HG03139 (cell line): ENCODE data around the gene IQSEC3.

ENCODE experiments used
- ATAC-seq: cut with Tn5 transposase; IDR thresholded peaks from one replicate; pipeline ENCODE4 v1.9.1; 2021; ENCODE audit not compliant: unreplicated experiment

Gene IQSEC3

DNA sequence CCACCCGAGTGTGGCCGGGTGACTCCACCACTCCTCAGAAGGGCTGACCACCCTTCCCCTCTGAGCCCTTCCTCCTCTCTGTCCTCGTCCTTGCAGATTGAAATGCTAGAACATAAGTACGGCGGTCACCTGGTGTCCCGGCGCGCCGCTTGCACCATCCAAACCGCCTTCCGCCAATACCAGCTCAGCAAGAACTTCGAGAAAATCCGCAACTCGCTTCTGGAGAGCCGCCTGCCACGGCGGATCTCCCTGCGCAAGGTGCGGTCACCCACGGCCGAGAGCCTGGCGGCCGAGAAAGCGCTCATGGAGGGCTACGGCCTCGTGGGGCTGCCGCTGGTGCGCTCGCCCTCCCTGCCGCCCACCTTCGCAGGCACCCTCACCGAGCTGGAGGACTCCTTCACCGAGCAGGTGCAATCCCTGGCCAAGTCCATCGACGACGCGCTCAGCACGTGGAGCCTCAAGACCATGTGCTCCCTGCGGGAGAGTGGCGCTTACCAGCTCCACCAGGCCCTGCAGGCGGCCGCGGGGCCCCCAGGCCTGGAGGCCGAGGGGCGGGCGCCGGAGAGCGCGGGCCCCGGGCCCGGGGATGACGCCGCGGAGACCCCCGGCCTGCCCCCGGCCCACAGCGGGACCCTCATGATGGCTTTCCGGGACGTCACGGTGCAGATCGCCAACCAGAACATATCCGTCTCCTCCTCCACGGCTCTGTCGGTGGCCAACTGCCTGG is 71.8 kb downstream of the IQSEC3 start:
- ATAC-seq: no peak

DNA sequence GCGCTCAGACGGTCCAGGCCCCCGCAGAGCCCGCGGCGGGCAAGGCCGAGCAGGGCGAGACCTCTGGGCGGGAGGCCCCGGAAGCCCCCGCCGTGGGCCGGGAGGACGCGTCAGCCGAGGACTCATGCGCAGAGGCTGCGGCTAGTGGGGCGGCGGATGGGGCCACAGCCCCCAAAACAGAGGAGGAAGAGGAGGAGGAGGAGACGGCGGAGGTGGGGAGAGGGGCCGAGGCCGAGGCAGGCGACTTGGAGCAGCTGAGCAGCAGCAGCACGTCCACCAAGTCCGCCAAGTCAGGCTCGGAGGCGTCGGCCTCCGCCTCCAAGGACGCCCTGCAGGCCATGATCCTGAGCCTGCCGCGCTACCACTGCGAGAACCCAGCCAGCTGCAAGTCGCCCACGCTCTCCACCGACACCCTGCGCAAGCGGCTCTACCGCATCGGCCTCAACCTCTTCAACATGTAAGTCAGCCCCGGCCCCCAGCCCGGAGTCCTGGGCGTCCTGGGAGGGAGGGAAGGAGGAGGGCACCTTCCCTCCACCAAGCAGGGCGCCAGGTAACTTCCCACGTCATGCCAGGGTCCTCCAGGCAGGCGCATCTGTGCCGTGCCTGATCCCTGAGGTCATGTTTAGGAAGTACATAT is 72.4 kb downstream of the IQSEC3 start:
- ATAC-seq: no peak

DNA sequence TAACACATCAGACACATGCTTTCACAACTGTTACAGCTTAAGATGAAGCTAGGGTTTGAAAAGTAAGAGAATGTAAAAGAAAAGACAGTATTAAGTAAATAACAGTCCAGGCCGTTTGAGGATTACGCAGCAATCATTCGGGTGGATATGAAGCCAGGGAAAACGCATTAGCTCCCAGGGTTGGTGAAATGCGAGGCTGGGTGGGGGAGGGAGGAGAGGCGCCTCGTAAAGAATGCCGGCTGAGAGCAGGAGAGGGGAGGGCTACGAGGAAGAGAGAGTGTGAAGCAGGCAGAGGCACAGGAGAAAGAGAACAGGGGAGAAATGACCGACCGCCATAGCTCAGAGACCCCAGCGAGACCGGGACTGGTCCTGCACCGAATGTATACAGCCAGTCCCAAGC is 73.0 kb downstream of the IQSEC3 start:
- ATAC-seq: no peak

DNA sequence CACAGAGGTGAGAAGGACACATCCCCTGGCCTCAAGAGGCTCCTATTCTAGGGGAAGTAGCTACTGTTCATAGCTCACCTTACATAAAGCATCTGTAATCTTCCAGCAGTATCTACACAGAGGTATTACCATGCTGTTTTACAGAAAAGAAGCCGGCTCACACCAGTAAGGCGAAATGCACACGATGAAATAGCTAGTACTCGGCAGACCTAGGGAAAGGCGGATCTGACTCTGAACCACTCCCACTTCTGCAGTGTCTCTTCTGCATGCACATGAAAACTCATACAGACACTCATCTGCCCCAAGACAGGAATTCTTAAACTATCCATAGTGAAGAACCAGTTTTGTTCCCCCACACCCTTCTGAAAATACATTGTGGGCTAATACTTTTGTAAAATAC is 73.6 kb downstream of the IQSEC3 start:
- no peak for ATAC-seq

DNA sequence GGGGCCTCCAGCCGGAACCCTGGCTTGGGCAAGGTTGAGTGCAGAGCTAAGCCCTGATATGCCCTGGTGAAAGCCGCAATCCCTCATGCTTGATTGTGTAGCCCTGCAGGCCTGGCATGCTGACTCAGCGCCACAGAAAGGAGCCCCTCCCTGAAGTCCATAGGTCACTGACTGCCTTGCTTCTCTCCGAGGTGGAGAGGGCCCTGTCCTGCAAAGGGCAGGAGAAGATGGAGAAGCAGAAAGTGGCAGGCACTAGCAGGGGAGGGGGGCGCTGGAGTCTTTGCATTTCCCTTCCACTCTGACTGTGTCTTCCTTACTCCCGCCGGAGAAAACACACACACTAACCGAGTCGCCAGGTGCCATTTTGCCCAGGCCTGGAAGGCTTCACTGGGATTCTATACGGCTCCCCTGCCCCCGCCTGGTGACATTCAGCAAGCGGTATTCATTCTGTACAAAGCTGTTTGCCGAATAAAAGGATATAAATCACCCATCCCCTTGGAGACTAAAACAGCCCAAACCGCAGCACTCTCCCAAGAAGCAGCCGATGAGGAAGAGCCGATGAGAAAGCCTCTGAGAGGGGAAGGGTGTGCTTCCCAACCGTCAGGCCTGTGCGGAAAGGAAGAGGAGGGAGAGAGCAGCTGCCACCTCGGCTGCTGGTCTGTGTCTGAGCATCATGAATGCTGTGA is 77.5 kb downstream of the IQSEC3 start:
- no peak for ATAC-seq

DNA sequence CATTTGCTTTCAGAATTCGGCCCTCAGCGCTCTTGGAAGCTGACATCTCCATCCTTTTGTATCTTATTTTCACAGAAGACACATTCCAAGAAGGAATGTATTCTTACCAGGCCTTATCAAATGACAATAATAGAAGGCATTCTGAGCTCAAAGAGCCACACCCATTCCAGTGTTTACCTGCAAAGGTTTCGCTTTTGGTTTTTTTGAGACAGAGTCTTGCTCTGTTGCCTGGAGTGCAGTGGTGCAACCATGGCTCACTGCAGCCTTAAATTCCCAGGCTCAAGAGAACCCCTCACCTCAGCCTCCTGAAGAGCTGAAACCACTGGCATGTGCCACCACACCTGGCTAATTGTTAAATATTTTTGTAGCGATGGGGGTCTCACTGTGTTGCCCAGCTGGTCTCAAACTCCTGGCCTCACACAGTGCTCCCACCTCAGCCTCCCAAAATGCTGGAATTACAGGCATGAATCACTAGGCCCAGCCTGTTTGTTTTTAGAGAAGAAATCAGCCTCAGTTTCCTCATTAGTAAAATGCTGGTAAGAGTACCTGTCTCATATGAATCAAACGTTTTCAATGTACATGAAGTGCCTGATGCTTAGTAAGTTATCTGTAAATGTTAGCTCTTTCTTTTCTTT is 78.2 kb downstream of the IQSEC3 start:
- no peak for ATAC-seq

DNA sequence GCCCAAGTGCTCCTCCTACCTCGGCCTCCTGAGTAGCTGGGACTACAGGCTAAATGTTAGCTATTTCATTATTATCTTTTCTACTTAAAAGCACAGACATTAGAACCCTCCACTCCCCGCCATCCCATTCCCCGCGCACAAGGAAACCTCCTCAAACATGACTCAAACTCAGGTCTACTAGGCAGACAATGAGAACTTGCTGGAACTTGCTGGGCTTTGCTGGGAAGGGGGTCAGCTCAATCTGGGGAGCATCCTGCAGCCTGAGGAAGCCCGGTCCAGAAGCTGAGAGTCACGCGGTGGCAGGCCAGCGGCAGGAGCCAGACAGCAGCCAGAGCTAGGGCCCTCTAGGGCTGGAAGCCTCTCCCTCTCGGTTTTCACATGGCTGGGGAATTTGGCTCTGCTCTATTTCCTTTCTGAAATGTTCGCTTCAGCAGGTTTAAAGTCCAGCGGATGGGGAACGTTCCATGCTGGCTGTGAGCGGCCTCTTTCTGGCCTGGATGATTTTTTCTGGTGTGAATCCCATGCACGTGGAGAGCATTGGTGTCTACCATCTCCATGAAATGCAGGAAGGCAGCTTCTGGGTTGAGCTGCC is 78.9 kb downstream of the IQSEC3 start:
- ATAC-seq: no peak

DNA sequence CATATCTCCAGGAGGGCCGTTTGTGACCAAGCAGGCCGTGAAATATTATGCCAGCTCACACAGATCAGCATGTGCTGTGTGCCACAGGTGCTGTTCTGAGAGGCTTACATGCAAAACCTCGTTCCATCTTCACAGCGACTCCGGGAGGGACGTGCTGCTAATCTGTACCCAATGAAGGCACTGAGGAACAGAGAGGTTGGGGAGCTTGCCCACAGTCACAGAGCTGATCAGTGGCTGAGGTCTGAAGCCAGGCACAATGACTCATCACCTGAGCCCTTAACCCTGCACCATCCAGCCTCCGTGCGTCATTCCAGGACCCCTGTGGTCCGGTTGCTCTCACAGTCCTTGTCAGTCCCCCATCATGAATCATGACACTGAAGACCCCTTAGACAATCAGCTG is 80.7 kb downstream of the IQSEC3 start:
- ATAC-seq: no peak

DNA sequence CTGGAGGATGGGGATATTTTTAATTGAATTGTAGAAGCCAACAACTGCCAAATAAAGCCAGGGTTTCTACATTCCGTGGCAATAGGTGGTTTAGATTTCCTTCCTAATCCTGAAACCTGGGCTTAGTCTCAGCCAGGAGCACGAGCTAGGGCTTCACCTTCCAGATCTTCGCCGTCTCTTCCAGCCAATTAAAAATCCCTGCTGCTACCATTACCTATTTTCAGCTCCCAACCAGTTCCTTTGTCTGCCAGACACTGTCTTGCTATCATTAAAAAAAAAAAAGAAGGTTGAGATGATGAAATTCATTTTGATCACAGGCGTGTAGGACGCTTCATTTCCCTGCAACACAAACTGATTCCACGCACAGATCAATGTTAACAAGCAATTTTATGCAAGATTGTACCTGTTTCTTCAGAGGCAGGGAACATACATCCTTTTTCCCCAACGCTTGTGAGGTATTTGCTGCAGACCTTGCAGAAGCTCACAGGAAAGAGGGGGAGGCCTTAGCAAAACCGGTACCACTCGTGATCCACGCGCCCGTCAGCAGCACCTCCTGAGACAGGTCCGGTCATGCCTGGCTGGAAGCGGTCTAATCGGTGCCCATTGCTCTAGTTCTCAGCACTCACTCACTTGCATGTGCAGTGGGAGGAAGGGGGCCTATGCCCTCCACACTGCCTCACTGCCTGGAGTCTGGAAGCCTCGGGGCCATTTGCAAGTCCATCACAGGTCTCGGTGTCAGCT is 82.3 kb downstream of the IQSEC3 start:
- no peak for ATAC-seq

DNA sequence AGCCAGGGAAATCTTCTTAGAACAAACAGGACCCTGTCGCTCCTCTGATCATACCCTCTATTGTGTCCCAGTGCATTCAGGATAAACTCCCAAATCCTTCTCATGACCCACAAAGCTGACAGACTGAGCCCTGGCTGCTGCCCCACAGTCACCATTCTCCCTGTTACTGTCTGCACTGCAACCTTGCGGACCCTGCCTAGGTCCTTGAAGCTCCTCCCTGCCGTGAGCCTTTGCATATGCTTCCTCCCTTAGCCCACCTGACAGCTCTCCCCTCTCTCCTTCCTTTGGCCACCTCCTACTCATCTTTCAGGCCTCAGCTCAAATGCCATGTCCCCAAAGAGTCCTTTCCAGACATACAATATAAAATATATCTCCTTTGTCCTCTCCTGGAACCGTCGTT is 85.0 kb downstream of the IQSEC3 start:
- no peak for ATAC-seq

DNA sequence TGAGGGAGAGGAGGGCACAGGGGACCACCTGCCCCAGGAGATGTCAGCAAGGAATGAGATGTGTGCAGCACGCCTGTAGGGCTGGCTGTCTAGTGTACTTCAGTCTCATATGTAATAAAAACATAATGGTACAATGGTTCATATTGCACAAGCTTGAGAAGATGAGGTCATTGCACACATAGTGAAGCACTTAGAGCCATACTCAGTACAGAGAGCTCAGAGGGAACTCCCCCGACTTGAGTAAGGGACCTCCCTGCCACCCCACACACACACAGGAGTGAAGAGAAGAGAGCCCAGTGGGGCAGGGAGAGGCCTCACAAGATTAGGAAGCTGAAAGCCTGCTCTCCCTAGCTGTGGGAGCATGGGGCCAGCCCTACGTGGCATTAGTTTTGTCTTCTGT is 85.9 kb downstream of the IQSEC3 start:
- ATAC-seq: no peak

DNA sequence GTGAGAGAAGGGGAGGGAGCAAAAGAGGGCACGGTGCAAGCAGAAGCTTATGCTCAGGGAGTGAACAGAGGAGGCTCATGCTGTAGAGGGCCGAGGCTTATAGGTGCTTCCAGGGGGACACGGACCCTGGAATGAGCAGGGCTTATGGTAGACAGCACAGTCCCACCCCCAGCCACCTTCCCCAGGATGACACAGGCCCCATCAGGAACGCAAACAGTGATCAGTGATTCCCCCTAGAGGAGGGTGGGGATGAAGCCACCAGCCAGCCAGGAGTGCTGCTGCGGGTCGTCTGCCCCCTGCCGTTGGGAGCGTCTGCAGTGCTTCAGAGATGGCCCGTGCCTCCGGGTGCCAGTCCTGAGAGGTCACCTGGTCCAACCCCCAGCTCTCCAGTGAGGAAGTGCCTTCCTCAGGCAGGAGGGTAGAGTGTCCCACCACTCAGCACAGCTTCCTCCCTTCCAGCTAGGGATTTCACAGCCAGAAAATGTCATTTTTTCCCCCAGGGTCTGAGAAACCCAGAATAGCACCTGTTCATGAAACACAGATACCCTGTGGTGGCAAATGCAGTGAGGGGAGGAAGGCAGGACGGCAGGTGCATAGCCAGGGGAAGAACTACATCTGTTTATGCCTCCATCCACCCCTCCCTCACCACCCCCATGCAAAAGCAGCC is 86.6 kb downstream of the IQSEC3 start:
- ATAC-seq: no peak

DNA sequence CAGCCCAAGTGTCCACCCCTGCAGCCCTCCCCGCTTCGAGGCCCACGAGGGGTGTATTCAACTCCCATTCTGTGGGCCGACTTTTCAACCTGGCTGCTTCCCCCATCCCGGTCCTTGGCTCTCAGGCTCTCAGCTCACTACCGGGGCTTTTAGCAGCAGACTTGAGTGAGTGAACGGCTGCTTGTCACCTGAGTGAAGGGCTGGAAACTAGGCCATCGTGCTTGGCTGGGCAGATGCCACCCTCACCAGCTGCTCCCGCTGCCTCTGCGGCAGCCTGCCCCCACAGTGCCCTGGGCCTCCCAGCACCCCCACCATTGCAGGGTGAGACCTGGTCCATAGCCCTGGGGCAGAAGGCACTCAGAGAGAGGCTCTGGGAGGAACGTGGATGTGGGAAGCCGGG is 87.5 kb downstream of the IQSEC3 start:
- ATAC-seq: no peak

DNA sequence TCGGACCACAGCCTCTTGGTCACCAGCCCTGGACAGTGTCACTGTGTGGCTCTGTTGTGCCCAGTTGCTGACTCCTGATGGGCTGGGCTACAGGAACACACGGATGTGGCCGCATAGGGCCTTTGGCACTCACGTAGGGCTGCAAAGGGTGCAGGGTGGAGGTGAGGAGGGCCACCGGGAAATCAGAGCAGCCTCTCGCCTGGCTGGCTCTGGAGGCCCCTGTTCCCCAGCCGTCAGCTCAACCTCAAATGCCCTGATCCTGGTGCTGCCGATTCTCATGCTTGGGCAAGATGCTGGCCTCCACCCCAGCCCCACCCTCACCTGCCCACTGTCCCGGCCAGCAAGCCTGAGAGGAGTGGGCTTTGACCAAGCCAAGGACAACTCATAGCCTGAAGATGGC is 88.4 kb downstream of the IQSEC3 start:
- ATAC-seq: no peak

DNA sequence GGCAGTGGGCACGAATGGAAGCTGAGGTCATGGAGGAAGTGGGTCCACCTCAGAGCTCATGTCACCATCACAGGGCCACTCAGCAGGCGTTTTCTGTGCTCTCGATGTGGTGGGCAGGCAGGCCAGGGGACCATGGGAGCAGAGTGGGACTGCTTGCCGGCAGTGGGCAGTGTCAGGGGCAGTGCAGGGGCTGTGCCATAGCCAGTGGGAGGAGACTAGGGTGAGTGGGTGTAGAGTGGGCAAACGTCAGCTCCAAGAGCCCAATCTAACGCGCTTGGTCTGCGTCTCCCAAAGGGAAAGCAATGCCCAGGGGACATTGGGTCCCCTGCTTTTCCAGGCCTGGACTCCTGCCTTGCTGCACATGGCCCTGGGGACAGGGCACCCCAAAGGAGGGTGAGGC is 89.1 kb downstream of the IQSEC3 start:
- no peak for ATAC-seq

DNA sequence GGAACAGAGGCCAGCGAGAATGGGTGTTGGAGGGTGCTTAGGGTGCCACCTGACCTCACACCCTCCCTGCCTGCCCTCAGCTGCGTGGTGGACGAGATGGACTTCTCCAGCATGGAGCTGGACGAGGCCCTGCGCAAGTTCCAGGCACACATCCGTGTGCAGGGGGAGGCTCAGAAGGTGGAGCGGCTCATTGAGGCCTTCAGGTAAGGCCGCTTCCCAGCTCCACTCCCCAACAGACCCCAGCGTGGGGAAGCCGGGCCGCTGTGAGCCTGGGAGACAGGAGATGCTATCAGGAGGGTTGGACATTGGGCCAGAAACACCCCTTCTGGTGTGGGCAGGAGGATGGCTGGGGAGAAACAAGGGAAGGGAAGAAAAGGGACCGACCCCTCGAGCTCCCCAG is 90.4 kb downstream of the IQSEC3 start:
- no peak for ATAC-seq

DNA sequence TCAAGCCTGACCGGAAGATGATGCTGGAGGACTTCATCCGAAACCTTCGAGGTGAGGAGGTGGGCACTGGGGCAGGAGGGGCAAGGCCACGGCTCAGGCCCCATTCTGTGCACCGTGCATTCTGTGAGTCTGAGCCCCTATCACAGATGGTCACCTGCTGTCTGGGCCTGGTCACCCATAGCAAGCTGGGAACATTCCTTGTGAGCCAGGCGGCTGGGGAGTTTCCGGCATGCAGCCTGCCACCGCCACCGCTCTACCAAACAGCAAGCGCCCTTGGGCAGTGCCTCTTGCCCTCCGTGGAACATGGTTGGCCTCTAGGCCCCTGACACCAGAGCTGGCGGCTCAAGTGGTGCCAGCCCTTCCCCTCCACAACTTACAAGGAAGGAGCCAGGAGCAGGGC is 91.1 kb downstream of the IQSEC3 start:
- ATAC-seq: no peak

DNA sequence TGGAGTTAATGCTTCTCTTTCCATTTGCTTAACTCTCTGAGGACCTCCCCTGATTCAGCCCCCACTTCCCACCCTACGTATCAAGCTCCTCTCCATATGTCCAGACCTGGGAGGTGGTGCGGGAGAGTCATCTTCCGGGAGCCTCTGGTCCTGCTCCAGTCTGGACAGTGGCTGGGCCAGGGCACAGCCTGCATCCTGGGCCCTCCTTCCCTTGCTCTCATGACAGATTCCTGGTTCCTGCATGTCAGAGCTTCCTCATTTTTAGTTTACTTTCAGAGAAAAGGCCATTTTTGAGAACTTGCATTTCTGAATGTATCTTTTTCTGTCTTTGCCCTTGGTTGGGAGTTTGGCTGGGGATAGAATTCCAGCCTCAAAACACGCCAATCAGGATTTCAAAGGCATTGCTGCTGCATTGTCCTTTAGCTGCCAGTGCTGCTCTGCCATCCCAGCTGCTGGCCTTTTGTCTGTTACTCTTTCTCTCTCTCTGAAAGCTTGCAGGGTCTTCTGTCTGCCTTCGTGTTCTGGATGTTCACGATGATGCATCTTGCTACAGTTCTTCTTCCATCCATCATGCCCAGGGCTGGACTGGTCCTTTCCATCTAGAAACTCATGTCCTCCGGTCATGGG is 92.7 kb downstream of the IQSEC3 start:
- no peak for ATAC-seq

DNA sequence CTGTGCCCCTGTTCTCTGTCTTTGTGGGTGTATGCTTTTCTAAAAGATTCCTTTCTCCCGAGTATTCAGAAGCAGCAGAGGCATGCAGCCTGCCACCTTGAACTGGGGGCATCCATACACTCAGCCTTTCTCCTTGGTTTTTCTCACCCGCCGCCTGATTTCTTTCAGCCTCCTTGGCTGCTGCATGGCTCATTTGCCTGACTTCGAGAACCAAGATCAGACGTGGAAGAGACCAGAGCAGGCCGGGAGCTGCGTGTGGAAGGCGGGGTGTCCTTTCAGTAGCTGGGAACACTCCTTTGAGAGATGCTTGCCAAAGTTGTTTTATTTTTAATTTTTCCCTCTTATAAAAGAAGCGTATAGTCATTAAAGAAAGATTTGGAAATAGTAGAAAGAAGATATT is 94.3 kb downstream of the IQSEC3 start:
- no peak for ATAC-seq

DNA sequence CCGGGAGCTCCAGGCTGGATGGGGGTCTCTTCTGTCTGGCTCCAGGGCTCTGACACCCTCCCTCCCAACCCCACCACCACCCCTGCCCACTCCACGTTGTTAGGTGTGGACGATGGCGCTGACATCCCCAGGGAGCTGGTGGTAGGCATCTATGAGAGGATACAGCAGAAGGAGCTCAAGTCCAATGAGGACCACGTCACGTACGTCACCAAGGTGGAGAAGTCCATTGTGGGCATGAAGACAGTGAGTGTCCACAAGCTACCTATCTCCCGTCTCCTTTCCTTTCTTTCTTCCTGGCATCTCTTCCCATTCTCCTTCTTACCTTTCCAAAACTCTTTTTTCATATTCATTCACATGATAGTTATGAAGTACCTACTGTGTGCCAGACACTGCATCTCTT is 95.3 kb downstream of the IQSEC3 start:
- ATAC-seq: no peak
